ENCODE measurements around the gene MAFB. TPM values are rescaled to one million over a fixed set of nuclear protein-coding genes. Genes with fewer than 3 reads are reported as not detected.

MAFB gene
- polyA plus RNA-seq, 3 donors from 2014 or later: 0.09 TPM; not detected in 1

DNA sequence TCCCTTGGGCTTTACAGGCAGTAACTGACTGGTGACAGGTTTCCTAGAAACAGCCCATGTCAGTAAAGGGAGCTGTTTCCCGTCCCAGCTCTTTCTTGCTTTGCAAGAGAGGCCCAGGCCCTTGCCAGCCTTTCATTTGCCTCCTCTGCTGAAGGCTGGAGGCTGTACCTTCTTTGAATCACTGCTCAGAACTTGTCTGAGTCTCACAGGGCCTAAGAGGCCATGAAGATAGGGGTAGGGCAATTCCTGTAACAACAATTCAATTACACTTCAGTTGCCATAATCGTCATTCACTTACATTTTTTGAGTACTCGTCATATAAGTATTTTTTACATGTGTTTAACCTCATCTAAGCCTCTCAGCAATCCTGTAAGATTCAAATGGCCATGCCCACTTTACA lies 25.9 kb upstream of the MAFB start:
- H3K4me3 Mint-ChIP-seq: no peak overlapping the region
- peaks cover 2 to 5% (median 5%) of the 10 kb centered on the region in 3 donors for H3K27me3 Mint-ChIP-seq (ENCODE audit: low read depth in 3 of 3)

GRCh38 chr20:40714109-40714508 lies 25.1 kb upstream of the MAFB start:
- H3K4me3 Mint-ChIP-seq: no peak overlapping the region
- H3K36me3 Mint-ChIP-seq: no peaks in the 10 kb centered on the region
- H3K27ac Mint-ChIP-seq: no peak overlapping the region
- DNase-seq: no peak
- no peaks in the 10 kb centered on the region for H3K9me3 Mint-ChIP-seq
- no peaks in the 10 kb centered on the region for H3K4me1 Mint-ChIP-seq
- peaks cover 2 to 5% (median 5%) of the 10 kb centered on the region in 3 donors for H3K27me3 Mint-ChIP-seq (ENCODE audit: low read depth in 3 of 3)

More for the DNA sequence above, 25.9 kb upstream of the MAFB start:
- Mint-ChIP-seq H3K36me3 (no peaks in the 10 kb centered on the region), H3K4me1 (no peaks in the 10 kb centered on the region), H3K27ac (no peak overlapping the region), H3K9me3 (no peaks in the 10 kb centered on the region)
- no peak for DNase-seq

DNA sequence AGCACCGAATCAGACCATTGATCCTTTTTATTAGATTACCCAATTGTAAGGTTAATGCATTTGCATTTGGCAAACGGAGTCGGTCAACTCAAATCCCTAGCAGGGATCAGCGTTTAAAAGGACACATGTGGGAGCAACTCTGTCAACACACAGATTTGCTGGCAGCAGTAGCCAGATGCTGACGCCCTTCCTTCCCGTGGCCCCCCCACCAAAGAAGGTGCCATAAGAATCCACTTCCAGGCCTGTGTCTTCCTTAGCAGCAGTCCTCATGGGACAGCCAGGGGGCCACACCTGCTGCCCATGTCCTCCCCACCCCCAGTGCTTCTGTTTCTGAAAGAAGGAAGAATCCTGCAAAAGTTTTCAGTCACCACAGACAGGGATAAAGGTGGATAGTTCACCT lies 24.5 kb upstream of the MAFB start:
- Mint-ChIP-seq H3K4me1 (no peaks in the 10 kb centered on the region), H3K27me3 (ENCODE audit: low read depth in 3 of 3) (peaks cover under 1 to 5% (median 3%) of the 10 kb centered on the region in 3 donors), H3K9me3 (no peaks in the 10 kb centered on the region), H3K4me3 (no peak overlapping the region), H3K27ac (no peak overlapping the region), H3K36me3 (no peaks in the 10 kb centered on the region)
- DNase-seq: no peak

DNA sequence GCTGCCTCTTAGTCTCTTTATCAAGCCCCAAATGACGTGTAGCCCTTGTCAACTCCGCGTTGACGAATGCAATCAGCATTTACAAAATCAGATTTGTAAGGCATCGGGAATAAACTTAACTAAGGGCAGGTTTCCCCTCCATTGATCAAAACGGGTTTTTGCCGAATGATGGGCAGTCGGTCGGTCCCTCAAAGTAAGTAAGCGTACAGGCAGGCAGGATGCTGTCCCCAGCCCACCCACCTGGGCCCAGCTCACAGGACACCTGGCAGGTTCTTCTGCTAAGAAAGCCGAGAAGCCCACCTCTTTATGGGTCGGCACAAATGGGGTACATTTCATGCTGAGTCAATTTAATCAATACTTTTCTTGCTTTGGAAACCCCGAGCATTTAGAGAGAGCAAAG lies 22.0 kb upstream of the MAFB start:
- Mint-ChIP-seq H3K36me3 (no peaks in the 10 kb centered on the region), H3K4me1 (no peaks in the 10 kb centered on the region), H3K9me3 (no peaks in the 10 kb centered on the region), H3K4me3 (no peak overlapping the region), H3K27ac (no peak overlapping the region), H3K27me3 (ENCODE audit: low read depth in 3 of 3) (peaks cover 0 to 5% (median 3%) of the 10 kb centered on the region in 3 donors)
- no peak for DNase-seq

- Mint-ChIP-seq H3K9me3 (no peaks in the 10 kb centered on the region), H3K27ac (no peak overlapping the region), H3K27me3 (ENCODE audit: low read depth in 3 of 3) (peaks cover 0 to 5% (median 3%) of the 10 kb centered on the region in 3 donors), H3K4me1 (no peaks in the 10 kb centered on the region), H3K36me3 (no peaks in the 10 kb centered on the region), H3K4me3 (no peak overlapping the region)
- no peak for DNase-seq
These were observed 21.6 kb upstream of the MAFB start for GRCh38 chr20:40710603-40711002.

- H3K4me1 Mint-ChIP-seq: no peaks in the 10 kb centered on the region
- no peak overlapping the region for H3K27ac Mint-ChIP-seq
These were observed 18.0 kb upstream of the MAFB start for GRCh38 chr20:40706977-40707582.

DNA sequence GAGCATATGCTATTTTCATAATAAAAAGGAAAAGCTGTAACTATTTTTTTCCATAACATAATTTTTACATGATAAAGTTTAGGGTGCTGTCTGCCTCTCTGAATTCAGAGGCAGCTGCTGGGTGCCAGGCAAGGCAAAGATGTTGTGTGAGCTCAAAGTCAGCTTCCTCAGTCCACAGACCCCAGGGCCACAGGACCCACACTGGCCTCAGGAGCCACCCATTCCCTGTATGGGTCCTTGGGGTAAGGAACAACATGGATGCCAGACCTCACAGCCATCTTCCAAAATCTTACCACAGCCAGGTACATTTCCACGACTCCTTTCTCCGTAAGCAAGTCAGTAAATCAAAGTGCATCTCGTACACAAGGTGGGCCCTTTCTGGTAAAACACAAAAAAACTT lies 16.4 kb upstream of the MAFB start:
- H3K4me1 Mint-ChIP-seq: no peaks in the 10 kb centered on the region
- H3K9me3 Mint-ChIP-seq: no peaks in the 10 kb centered on the region
- no peak overlapping the region for H3K27ac Mint-ChIP-seq
- H3K27me3 Mint-ChIP-seq (ENCODE audit: low read depth in 3 of 3): peaks cover 2 to 13% (median 2%) of the 10 kb centered on the region in 3 donors
- no peak for DNase-seq
- H3K4me3 Mint-ChIP-seq: no peak overlapping the region
- no peaks in the 10 kb centered on the region for H3K36me3 Mint-ChIP-seq

More at GRCh38 chr20:40706977-40707582, 18.0 kb upstream of the MAFB start:
- Mint-ChIP-seq H3K9me3 (no peaks in the 10 kb centered on the region), H3K36me3 (no peaks in the 10 kb centered on the region), H3K4me3 (no peak overlapping the region), H3K27me3 (ENCODE audit: low read depth in 3 of 3) (peaks cover 0 to 13% (median 2%) of the 10 kb centered on the region in 3 donors)
- no peak for DNase-seq

DNA sequence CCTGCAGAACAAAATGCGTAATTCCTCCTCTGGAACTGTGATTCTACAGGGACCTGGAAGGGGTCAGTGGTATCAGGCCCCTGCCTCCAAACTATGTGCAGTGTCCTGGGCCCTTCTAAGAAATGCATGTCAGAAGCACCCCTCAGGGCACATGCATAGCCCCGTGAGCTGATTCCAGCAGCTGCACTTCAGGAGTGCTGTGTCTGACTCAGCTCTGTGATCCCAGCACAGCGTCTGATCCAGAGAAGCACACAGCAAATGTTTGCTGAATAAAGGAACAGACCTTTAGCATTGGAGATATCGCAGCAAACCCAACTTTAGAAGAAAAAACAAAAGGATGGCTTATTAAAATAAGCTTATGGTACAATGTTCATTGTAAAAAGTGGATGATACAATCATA lies 15.8 kb upstream of the MAFB start:
- Mint-ChIP-seq H3K27ac (no peak overlapping the region), H3K4me3 (no peak overlapping the region)

GRCh38 chr20:40703975-40704530 lies 15.0 kb upstream of the MAFB start:
- Mint-ChIP-seq H3K9me3 (no peaks in the 10 kb centered on the region), H3K27ac (no peak overlapping the region), H3K27me3 (ENCODE audit: low read depth in 3 of 3) (peaks cover 2 to 17% (median 2%) of the 10 kb centered on the region in 3 donors), H3K4me3 (no peak overlapping the region), H3K36me3 (no peaks in the 10 kb centered on the region), H3K4me1 (no peaks in the 10 kb centered on the region)
- DNase-seq: no peak

More for the DNA sequence above, 15.8 kb upstream of the MAFB start:
- DNase-seq: no peak
- Mint-ChIP-seq H3K36me3 (no peaks in the 10 kb centered on the region), H3K27me3 (ENCODE audit: low read depth in 3 of 3) (peaks cover 2 to 15% (median 2%) of the 10 kb centered on the region in 3 donors), H3K4me1 (no peaks in the 10 kb centered on the region), H3K9me3 (no peaks in the 10 kb centered on the region)

DNA sequence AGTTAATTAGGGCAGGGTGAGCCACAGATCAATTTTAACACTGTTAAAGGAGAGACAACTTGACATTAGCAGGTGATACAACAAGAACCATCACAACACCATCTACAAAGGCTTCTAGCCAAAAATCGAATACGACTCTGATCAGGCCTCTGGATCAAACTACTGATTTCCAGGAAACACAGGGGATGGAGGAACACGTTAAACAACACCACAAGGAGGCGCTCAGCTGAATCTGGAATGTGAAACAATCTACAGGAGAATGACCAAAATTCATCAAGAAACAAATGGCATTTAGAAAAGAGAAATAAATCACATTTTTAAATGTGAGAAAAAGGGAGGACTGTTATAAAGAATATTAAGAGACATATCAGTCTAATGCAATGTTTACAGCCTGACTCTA lies 13.5 kb upstream of the MAFB start:
- H3K9me3 Mint-ChIP-seq: no peaks in the 10 kb centered on the region
- H3K4me3 Mint-ChIP-seq: no peak overlapping the region
- H3K36me3 Mint-ChIP-seq: no peaks in the 10 kb centered on the region
- no peak for DNase-seq
- peaks cover 4 to 26% (median 7%) of the 10 kb centered on the region in 3 donors for H3K27me3 Mint-ChIP-seq (ENCODE audit: low read depth in 3 of 3)
- no peaks in the 10 kb centered on the region for H3K4me1 Mint-ChIP-seq
- H3K27ac Mint-ChIP-seq: no peak overlapping the region

DNA sequence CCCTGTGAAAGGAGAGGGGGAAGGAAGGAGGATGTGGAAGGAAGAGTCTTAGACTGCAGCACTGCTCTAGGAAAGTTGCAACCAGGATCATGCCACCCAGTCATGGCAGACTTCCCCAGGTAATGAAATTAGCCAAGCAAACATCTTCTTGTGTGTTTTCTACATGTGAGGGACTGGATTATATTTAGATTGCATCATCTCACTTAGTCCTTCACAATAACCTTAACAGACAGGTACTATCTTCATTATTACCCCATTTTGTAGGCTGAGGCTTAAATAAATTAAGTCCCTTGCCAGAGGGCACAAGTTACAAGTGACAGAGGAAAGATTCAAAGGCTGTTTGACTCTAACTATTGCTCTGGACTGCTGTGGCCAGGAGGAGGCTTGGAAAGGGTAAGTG lies 9.7 kb upstream of the MAFB start:
- Mint-ChIP-seq H3K4me3 (no peak overlapping the region), H3K27ac (no peak overlapping the region), H3K27me3 (ENCODE audit: low read depth in 3 of 3) (peaks cover 15 to 41% (median 16%) of the 10 kb centered on the region in 3 donors), H3K9me3 (peaks cover 0 to 1% (median 0%) of the 10 kb centered on the region in 6 donors), H3K4me1 (no peaks in the 10 kb centered on the region), H3K36me3 (no peaks in the 10 kb centered on the region)
- no peak for DNase-seq

DNA sequence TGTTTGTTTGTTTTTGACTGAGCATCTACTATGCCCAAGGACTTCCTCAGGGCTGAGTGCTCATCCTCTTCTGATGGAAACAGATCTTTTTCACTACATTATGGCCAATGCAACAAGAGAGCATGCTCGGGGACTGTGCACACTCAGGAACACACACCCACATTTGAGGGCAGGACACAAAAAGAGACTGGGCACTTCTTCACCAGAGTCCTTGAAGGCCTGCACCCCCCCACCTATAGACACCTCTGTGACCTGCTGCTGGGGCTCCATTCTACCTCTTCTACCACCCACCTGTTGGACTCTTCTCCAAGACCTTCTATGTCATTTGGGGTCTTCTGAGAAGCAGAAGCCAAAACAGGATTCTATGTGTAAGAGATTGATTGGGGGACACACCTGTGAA lies 9.2 kb upstream of the MAFB start:
- H3K36me3 Mint-ChIP-seq: no peaks in the 10 kb centered on the region
- H3K27me3 Mint-ChIP-seq (ENCODE audit: low read depth in 3 of 3): peaks cover 15 to 42% (median 17%) of the 10 kb centered on the region in 3 donors
- no peak for DNase-seq
- H3K4me3 Mint-ChIP-seq: no peak overlapping the region
- H3K9me3 Mint-ChIP-seq: peaks cover 0 to 1% (median 0%) of the 10 kb centered on the region in 6 donors
- no peak overlapping the region for H3K27ac Mint-ChIP-seq
- no peaks in the 10 kb centered on the region for H3K4me1 Mint-ChIP-seq

DNA sequence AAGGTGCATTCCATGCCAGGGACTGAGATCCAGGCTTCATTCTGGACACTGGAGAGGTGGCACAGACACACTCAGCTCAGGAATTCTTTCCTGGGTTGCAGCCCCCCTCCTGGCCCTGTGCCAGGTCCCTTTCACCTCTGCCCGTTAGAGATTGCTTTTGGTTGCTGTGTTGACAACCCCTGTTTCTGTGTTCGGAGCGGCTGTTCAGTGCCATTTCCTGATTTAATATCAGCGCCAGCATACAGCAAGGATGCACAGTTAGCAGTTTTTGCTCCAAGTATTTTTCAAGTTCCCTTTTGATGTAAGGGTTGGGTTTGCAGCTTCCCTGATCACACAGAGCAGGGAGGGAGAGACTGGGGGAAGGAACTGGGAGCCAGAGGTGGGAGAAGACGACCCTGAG lies 8.5 kb upstream of the MAFB start:
- Mint-ChIP-seq H3K4me1 (no peaks in the 10 kb centered on the region), H3K4me3 (no peak overlapping the region), H3K27ac (no peak overlapping the region), H3K36me3 (no peaks in the 10 kb centered on the region), H3K9me3 (peaks cover 0 to 1% (median 0%) of the 10 kb centered on the region in 6 donors), H3K27me3 (ENCODE audit: low read depth in 3 of 3) (peaks cover 17 to 40% (median 17%) of the 10 kb centered on the region in 3 donors)
- DNase-seq: no peak

DNA sequence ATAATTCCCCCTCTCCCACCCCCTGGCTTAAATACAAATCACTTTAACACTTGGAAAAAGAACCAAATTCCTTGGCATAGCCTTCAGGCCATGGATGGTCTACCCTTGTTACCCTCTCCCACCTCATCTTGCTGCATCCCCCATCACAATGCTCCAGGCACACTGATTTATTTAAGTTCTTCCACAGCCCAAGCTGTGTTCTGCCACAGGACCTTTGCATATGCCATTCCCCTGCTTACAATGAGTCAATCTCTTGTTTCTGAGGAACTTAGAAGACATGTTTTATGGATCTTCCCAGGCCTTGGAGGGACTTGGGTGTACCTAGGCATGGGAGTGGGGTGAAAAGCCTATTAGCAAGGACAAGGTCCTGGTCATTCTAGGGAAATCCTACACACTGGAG lies 6.2 kb upstream of the MAFB start:
- Mint-ChIP-seq H3K27me3 (ENCODE audit: low read depth in 3 of 3) (peaks cover 23 to 53% (median 23%) of the 10 kb centered on the region in 3 donors), H3K27ac (no peak overlapping the region), H3K4me1 (peaks cover 1 to 6% of the 10 kb centered on the region in 2 donors), H3K36me3 (no peaks in the 10 kb centered on the region), H3K4me3 (no peak overlapping the region), H3K9me3 (peaks cover 0 to 1% (median 0%) of the 10 kb centered on the region in 6 donors)
- no peak for DNase-seq

- no peak for DNase-seq
- Mint-ChIP-seq H3K4me1 (peaks cover 6 to 8% of the 10 kb centered on the region in 2 donors), H3K9me3 (peaks cover 0 to 1% (median 0%) of the 10 kb centered on the region in 6 donors), H3K27ac (no peak overlapping the region), H3K4me3 (no peak overlapping the region), H3K27me3 (ENCODE audit: low read depth in 3 of 3) (peaks cover 23 to 54% (median 30%) of the 10 kb centered on the region in 3 donors), H3K36me3 (no peaks in the 10 kb centered on the region)
These were observed 5.2 kb upstream of the MAFB start for GRCh38 chr20:40694246-40694645.

Measured in immature natural killer cell (primary cell).